Central memory CD4-positive, alpha-beta T cell (primary cell): Measurements from ENCODE around the gene TMCC2.

Experiments used
- DNase-seq: peaks from one replicate; pipeline ENCODE4 v3.0.0; 2022

Gene TMCC2

DNA sequence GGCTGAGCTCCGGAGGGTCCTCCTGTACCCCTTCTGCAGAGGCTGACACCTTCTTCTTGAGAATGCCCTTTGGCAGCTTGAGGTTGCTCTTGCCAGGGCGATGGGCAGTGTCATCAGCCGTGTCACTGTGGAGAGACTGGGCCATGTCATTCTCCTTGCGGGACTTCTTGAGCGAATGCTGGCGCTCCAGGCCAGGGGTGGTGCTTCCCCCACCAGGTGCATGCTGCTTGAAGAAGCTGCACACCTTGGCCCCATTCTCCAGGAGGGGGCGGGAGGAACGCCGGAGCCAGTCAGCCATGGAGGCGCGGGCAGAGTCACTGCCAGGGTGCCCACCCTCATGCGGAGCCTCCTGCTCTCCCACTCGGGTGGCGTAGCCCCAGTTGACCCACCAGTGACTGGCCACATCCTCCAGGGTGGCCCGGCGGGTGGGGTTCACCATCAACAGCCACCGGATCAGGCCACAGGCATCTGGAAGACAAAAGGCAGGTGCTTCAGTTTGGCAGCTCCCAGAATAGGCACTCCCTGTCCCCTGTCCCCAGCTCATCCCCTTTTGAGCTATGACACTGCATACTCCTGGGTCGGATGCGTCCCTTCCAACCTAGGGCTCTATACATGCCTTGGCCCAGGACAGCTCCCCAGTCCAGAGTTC, 76.4 kb downstream of the TMCC2 start:
- no peak for DNase-seq

DNA sequence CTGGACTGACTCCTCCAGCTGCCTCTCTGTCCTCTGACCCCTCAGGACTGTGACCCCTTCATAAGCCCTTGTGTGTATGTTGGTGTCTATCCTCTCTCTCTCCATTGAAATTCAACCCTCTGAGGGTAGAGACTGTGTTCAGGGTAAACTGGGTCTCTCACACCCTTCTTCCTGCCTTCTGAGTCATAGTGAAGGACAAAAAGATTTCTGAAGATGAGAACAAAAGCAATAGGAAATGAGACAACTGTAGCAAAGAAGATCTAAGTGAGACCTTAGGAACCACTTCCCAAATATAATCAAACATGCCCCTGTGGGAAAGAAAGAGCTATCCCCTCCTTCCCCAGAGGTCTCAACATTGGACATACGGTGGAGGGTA, 76.9 kb downstream of the TMCC2 start:
- DNase-seq: no peak

GRCh38 chr1:205306929-205307566, 79.3 kb downstream of the TMCC2 start:
- no peak for DNase-seq

- no peak for DNase-seq
Measured at GRCh38 chr1:205309741-205310140, 82.0 kb downstream of the TMCC2 start.

- no peak for DNase-seq
Measured at GRCh38 chr1:205310976-205311704, 83.4 kb downstream of the TMCC2 start.

DNA sequence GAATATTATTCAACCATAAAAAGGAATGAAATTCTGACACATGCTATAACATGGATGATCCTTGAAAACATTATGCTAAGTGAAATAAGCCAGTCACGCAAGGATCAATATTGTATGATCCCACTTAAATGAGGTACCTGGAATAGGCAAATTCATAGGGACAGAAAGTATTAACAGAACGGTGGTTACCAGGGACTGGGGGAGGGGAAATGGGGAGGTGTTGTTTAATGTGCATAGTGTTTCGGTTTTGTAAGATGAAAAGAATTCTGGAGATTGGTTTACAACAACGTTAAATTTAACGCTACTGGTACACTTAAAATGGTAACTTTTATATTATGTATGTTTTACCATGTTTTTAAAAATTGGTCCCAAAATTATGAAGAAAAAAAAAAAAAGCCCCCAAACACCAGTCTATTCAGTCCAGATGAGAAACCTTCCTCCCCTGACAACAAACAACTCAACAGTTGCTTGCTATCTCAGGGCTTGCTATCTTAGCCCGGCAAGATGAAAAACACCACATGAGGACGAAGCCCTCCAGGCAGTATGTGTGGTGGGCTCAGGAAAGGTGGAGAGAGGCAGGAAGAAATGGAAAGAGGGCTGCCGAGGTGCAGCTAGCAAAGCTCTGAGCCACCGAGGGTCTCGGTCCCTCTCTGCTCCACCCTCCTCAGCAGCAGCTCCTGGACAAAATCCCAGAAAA, 85.3 kb downstream of the TMCC2 start:
- no peak for DNase-seq

- DNase-seq: no peak
Measured at GRCh38 chr1:205313563-205314308, 86.0 kb downstream of the TMCC2 start.

DNA sequence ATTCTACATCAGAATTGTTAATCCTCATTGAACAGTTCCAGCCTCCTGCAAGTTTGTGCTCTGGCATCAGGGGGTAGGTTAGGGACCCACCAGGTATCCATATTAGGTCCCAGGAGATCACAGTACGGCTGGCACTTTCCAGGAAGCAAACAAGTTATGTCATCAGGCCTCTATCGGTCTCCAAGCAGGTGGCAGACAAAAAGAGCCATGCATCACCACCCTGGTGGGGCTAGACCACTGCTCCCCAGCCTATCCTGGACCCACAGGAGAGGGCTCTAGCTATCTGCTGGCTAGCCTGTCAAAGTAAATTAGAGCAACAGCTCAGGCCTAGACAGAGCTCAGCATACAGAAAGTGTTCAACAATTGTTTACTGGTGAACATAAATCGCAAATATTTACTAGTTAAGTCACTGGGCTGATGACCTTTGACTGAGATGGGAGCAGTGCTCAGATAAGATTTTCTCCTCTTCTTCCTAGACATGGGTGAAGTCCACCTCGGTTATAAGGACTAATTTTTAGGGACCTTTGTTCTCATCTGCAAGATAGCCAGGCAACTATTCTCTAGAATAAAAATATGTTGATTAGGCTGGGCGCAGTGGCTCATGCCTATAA, 87.4 kb downstream of the TMCC2 start:
- DNase-seq: no peak

DNA sequence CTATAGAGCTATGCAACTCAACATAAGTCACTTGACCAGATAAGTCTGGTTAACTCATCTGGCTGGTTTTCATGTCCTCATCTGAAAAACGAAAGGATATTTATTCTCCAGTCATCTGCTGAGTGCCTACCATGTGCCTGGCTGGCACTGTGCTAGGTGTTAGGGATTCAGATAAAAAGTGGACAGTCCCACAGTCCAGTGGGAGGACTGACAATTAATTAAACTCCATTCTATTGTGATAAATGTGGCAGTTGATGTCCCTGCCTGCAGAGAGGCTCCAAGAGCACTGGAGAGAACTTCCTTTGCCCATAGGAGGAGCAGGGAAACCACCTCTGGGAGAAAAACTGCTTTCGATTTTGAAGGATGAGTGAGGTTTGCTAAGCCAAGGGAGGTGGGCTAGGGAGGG, 88.4 kb downstream of the TMCC2 start:
- no peak for DNase-seq

GRCh38 chr1:205317311-205317917, 89.7 kb downstream of the TMCC2 start:
- DNase-seq: no peak

- no peak for DNase-seq
Measured at GRCh38 chr1:205318231-205318991, 90.7 kb downstream of the TMCC2 start.

GRCh38 chr1:205319081-205320018, 91.6 kb downstream of the TMCC2 start:
- peak; percentile 33 for DNase-seq

GRCh38 chr1:205321162-205321958, 93.6 kb downstream of the TMCC2 start, which contains the start of gene NUAK2:
TSS of gene NUAK2 (minus strand) at chr1:205321745. CDS start at chr1:205321628, 117 bp downstream.
- DNase-seq: peak; percentile 82

GRCh38 chr1:205321959-205322283, 94.2 kb downstream of the TMCC2 start:
- DNase-seq: no peak
